GM23338 (cell line): Measurements from ENCODE around the gene CASP1. TPM values are rescaled to one million over a fixed set of nuclear protein-coding genes. Genes with fewer than 3 reads are reported as not detected.

Experiments used
- ATAC-seq: fragments of 200-7000 bp; cut with Tn5 transposase; 3 replicates; pipeline ENCODE4 v1.9.1; 2020
- DNase-seq: peaks from one replicate; pipeline ENCODE4 v3.0.0-alpha.2; 2015; ENCODE audit warnings: low spot score
- H2AFZ ChIP-seq: fragments of 200-600 bp; sonication (generic); 2 replicates; pipeline ENCODE4 v1.8.0; 2016; ENCODE audit warnings: antibody characterized with exemption, mild to moderate bottlenecking, moderate library complexity
- H3F3A ChIP-seq: fragments of 200-600 bp; sonication (generic); replicated peaks from 2 replicates; pipeline ENCODE4 v1.8.0; 2017; ENCODE audit warnings: antibody characterized with exemption, mixed run types, low read depth
- H3K27ac ChIP-seq: fragments of 200-600 bp; sonication (generic); 2 replicates; pipeline ENCODE4 v1.6.1; 2016; ENCODE audit warnings: low read depth
- H3K27me3 ChIP-seq: fragments of 200-600 bp; sonication (generic); 2 replicates; pipeline ENCODE4 v1.8.0; 2016; ENCODE audit warnings: mild to moderate bottlenecking, mixed run types, moderate library complexity; ENCODE audit not compliant: insufficient read depth
- H3K36me3 ChIP-seq: fragments of 200-600 bp; sonication (generic); 2 replicates; pipeline ENCODE4 v1.8.0; 2016; ENCODE audit warnings: mild to moderate bottlenecking; ENCODE audit not compliant: insufficient read depth
- H3K4me1 ChIP-seq: fragments of 200-600 bp; sonication (generic); 2 replicates; pipeline ENCODE4 v1.8.0; 2016; ENCODE audit warnings: mild to moderate bottlenecking, moderate library complexity; ENCODE audit not compliant: insufficient read depth
- H3K4me2 ChIP-seq: fragments of 200-600 bp; sonication (generic); 2 replicates; pipeline ENCODE4 v1.7.1; 2017; ENCODE audit warnings: mixed run types
- H3K4me3 ChIP-seq: fragments of 200-600 bp; sonication (generic); 2 replicates; pipeline ENCODE4 v1.6.1; 2016; ENCODE audit warnings: mixed run types
- H3K79me2 ChIP-seq: fragments of 200-600 bp; sonication (generic); replicated peaks from 2 replicates; pipeline ENCODE4 v1.8.0; 2017; ENCODE audit warnings: mild to moderate bottlenecking; ENCODE audit not compliant: insufficient read depth
- H3K9me2 ChIP-seq: fragments of 200-600 bp; sonication (generic); 2 replicates; pipeline ENCODE4 v1.8.0; 2017; ENCODE audit not compliant: insufficient read depth
- H4K20me1 ChIP-seq: fragments of 200-600 bp; sonication (generic); replicated peaks from 2 replicates; pipeline ENCODE4 v1.8.0; 2017; ENCODE audit warnings: mild to moderate bottlenecking; ENCODE audit not compliant: insufficient read depth
- H3K27ac Mint-ChIP-seq: 2 replicates; pipeline ENCODE4 v1.8.0; 2020; ENCODE audit warnings: inconsistent platforms, mild to moderate bottlenecking, moderate library complexity, mixed read lengths
- H3K27me3 Mint-ChIP-seq: 3 replicates; pipeline ENCODE4 v1.8.0; 2022; ENCODE audit warnings: low read depth, mild to moderate bottlenecking, moderate library complexity, mixed read lengths, inconsistent platforms; ENCODE audit not compliant: insufficient read depth, poor library complexity
- H3K36me3 Mint-ChIP-seq: 3 replicates; pipeline ENCODE4 v1.8.0; 2021; ENCODE audit warnings: low read depth, mild to moderate bottlenecking, inconsistent platforms, moderate library complexity, mixed read lengths
- H3K4me1 Mint-ChIP-seq: 3 replicates; pipeline ENCODE4 v1.8.0; 2020; ENCODE audit warnings: mild to moderate bottlenecking, inconsistent platforms, mixed read lengths
- H3K4me3 Mint-ChIP-seq: 3 replicates; pipeline ENCODE4 v1.8.0; 2021; ENCODE audit warnings: moderate library complexity, mild to moderate bottlenecking, inconsistent platforms, mixed read lengths
- H3K9me3 Mint-ChIP-seq: 3 replicates; pipeline ENCODE4 v1.8.0; 2020; ENCODE audit warnings: moderate library complexity, mild to moderate bottlenecking, inconsistent platforms, mixed read lengths
- CREB1 ChIP-seq: fragments of 250-450 bp; sonication (Bioruptor Pico); IDR thresholded peaks from 2 replicates; pipeline ENCODE4 v1.5.0; 2020; ENCODE audit warnings: low read depth, mild to moderate bottlenecking, moderate library complexity
- ETS1 ChIP-seq: IDR thresholded peaks from 2 replicates; pipeline ENCODE4 v1.6.1; 2016; ENCODE audit warnings: antibody characterized with exemption
- EZH2 ChIP-seq: fragments of 200-600 bp; sonication (generic); IDR thresholded peaks from one replicate; pipeline ENCODE4 v1.8.0; 2017; ENCODE audit warnings: antibody characterized with exemption, mild to moderate bottlenecking, low read depth; ENCODE audit not compliant: unreplicated experiment
- EZH2phosphoT487 ChIP-seq: fragments of 200-600 bp; sonication (generic); IDR thresholded peaks from one replicate; pipeline ENCODE4 v1.8.1; 2018; ENCODE audit warnings: antibody characterized with exemption; ENCODE audit not compliant: unreplicated experiment
- JUNB ChIP-seq: IDR thresholded peaks from one replicate; pipeline ENCODE4 v1.6.1; 2016; ENCODE audit warnings: antibody characterized with exemption; ENCODE audit not compliant: unreplicated experiment
- NANOG ChIP-seq: IDR thresholded peaks from 2 replicates; pipeline ENCODE4 v1.6.1; 2016; ENCODE audit warnings: antibody characterized with exemption, borderline replicate concordance
- POLR2AphosphoS5 ChIP-seq: IDR thresholded peaks from 2 replicates; pipeline ENCODE4 v1.6.1; 2016; ENCODE audit warnings: antibody characterized with exemption, low read depth
- STAT1 ChIP-seq: IDR thresholded peaks from one replicate; pipeline ENCODE4 v1.6.1; 2016; ENCODE audit warnings: antibody characterized with exemption; ENCODE audit not compliant: unreplicated experiment
- ZNF114 ChIP-seq: fragments of 250-450 bp; sonication (Bioruptor Pico); IDR thresholded peaks from 2 replicates; pipeline ENCODE4 v1.5.0; 2020; ENCODE audit warnings: mild to moderate bottlenecking, moderate library complexity
- ZNF331 ChIP-seq: fragments of 250-450 bp; sonication (Bioruptor Pico); IDR thresholded peaks from 2 replicates; pipeline ENCODE4 v1.5.0; 2020; ENCODE audit warnings: low read depth, mild to moderate bottlenecking, moderate library complexity
- ZNF462 ChIP-seq: fragments of 250-450 bp; sonication (Bioruptor Pico); IDR thresholded peaks from 2 replicates; pipeline ENCODE4 v1.5.0; 2020; ENCODE audit warnings: mild to moderate bottlenecking, moderate library complexity
- long read RNA-seq: library from polyadenylated mRNA; unstranded; transcript quantifications from one replicate; pipeline ENCODE4 v2.0.0, GENCODE V29; 2020; ENCODE audit not compliant: unreplicated experiment
- polyA plus RNA-seq: library from polyadenylated mRNA; unstranded; fragments of >200 nt; fragmentation: Nextera tagmentation; extraction: Ambion mirVana; gene quantifications from 2 replicates; pipeline ENCODE4 v1.2.1, GENCODE V29; 2016
- total RNA-seq: library from RNA; depleted of rRNA; stranded (reverse); fragments of >200 nt; shearing (Covaris generic); gene quantifications from 2 replicates; pipeline ENCODE4 v1.2.3, GENCODE V29; 2014; rRNA removed
- TF ChIP-seq, protein P1 (sequence below): IDR thresholded peaks from one replicate; pipeline ENCODE4 v1.6.1; 2018; ENCODE audit warnings: antibody characterized with exemption; ENCODE audit not compliant: unreplicated experiment
- TF ChIP-seq, protein P2 (sequence below), 2 experiments: fragments of 200-600 bp in 1 of 2; sonication (generic) in 1 of 2; conservative IDR thresholded peaks; 2 replicates each; pipeline versions ENCODE4 v1.5.1 to v1.6.1; 2016 to 2017; ENCODE audit warnings: antibody characterized with exemption in 2 of 2, low read depth in 2 of 2, mild to moderate bottlenecking in 2 of 2, moderate library complexity in 1 of 2

CASP1 gene
- total RNA-seq = 0.10 TPM in 1 of 2 replicates, not detected in the other
- not detected in 2 replicates for polyA plus RNA-seq
- long read RNA-seq = 0 reads

- no peaks in the 10 kb centered on the region; the same call in 2 of the 3 replicates for H3K9me3 Mint-ChIP-seq
- Histone ChIP-seq H4K20me1 (no peaks in the 10 kb centered on the region), H3F3A (no peaks in the 10 kb centered on the region), H3K4me3 (no peak within 1 kb of the TSS), H3K4me1 (no peaks in the 10 kb centered on the region), H3K79me2 (no peaks in the 10 kb centered on the region), H2AFZ (peak within 1 kb of the TSS; percentile 47; the same call in 1 of the 2 replicates), H3K27ac (no peak within 1 kb of the TSS), H3K4me2 (no peak within 1 kb of the TSS), H3K27me3 (no peaks in the 10 kb centered on the region), H3K9me2 (peaks cover 20% of the 10 kb centered on the region), H3K36me3 (no peaks in the 10 kb centered on the region)
- H3K27me3 Mint-ChIP-seq = peaks cover 3% of the 10 kb centered on the region
- DNase-seq (no peak), ATAC-seq (no peak)
- H3K4me1 Mint-ChIP-seq = no peaks in the 10 kb centered on the region; the same call in 2 of the 3 replicates
- H3K4me3 Mint-ChIP-seq = no peak within 1 kb of the TSS
- peaks cover 9% of the 10 kb centered on the region; the same call in 2 of the 3 replicates for H3K36me3 Mint-ChIP-seq
- H3K27ac Mint-ChIP-seq = no peak within 1 kb of the TSS
- TF ChIP-seq JUNB = no peak
- TF ChIP-seq ZNF462 (CRISPR knock-in tag) = no peak
- no peak for TF ChIP-seq POLR2AphosphoS5
- TF ChIP-seq, protein P1, sequence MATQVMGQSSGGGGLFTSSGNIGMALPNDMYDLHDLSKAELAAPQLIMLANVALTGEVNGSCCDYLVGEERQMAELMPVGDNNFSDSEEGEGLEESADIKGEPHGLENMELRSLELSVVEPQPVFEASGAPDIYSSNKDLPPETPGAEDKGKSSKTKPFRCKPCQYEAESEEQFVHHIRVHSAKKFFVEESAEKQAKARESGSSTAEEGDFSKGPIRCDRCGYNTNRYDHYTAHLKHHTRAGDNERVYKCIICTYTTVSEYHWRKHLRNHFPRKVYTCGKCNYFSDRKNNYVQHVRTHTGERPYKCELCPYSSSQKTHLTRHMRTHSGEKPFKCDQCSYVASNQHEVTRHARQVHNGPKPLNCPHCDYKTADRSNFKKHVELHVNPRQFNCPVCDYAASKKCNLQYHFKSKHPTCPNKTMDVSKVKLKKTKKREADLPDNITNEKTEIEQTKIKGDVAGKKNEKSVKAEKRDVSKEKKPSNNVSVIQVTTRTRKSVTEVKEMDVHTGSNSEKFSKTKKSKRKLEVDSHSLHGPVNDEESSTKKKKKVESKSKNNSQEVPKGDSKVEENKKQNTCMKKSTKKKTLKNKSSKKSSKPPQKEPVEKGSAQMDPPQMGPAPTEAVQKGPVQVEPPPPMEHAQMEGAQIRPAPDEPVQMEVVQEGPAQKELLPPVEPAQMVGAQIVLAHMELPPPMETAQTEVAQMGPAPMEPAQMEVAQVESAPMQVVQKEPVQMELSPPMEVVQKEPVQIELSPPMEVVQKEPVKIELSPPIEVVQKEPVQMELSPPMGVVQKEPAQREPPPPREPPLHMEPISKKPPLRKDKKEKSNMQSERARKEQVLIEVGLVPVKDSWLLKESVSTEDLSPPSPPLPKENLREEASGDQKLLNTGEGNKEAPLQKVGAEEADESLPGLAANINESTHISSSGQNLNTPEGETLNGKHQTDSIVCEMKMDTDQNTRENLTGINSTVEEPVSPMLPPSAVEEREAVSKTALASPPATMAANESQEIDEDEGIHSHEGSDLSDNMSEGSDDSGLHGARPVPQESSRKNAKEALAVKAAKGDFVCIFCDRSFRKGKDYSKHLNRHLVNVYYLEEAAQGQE = no peak
- TF ChIP-seq STAT1 = no peak
- no peak for TF ChIP-seq CREB1 (CRISPR knock-in tag)
- no peak for TF ChIP-seq EZH2
- TF ChIP-seq, protein P2, sequence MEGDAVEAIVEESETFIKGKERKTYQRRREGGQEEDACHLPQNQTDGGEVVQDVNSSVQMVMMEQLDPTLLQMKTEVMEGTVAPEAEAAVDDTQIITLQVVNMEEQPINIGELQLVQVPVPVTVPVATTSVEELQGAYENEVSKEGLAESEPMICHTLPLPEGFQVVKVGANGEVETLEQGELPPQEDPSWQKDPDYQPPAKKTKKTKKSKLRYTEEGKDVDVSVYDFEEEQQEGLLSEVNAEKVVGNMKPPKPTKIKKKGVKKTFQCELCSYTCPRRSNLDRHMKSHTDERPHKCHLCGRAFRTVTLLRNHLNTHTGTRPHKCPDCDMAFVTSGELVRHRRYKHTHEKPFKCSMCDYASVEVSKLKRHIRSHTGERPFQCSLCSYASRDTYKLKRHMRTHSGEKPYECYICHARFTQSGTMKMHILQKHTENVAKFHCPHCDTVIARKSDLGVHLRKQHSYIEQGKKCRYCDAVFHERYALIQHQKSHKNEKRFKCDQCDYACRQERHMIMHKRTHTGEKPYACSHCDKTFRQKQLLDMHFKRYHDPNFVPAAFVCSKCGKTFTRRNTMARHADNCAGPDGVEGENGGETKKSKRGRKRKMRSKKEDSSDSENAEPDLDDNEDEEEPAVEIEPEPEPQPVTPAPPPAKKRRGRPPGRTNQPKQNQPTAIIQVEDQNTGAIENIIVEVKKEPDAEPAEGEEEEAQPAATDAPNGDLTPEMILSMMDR (conservative IDR thresholded peaks at IDR 0.05; ENCODE audit: low read depth in 2 of 2) = no peak
- TF ChIP-seq ETS1 = no peak
- no peak for TF ChIP-seq ZNF114 (CRISPR knock-in tag)
- no peak for TF ChIP-seq NANOG
- TF ChIP-seq ZNF331 (CRISPR knock-in tag) = no peak
- no peak for TF ChIP-seq EZH2phosphoT487
Observed at GRCh38 chr11:105034813-105035620, at the start of gene CASP1. TSS of gene CASP1 (minus strand) at chr11:105035144. CDS start at chr11:105035113, 31 bp downstream.
